SK-N-SH (cell line): ENCODE results near the gene GABRD. TPM values are rescaled to one million over a fixed set of nuclear protein-coding genes. Genes with fewer than 3 reads are reported as not detected.

Experiments
- CTCF ChIA-PET: fragments of 300-600, 350-600 bp; formaldehyde crosslinking; extraction: SDS; loops from one replicate; lab custom pipeline; 2021; lab: Yijun Ruan, JAX
- POLR2A ChIA-PET: fragments of 350-600 bp; sonication (Branson Sonifier 250); formaldehyde crosslinking; extraction: SDS; loops from one replicate; lab custom pipeline; 2020; ENCODE audit warnings: antibody characterized with exemption, inconsistent platforms; lab: Yijun Ruan, JAX
- DNase-seq: peaks from one replicate; pipeline ENCODE4 v3.0.0; 2012
- H2AFZ ChIP-seq: fragments of 200-600 bp; sonication (generic); 2 replicates; pipeline ENCODE4 v1.8.1; 2016; ENCODE audit warnings: antibody characterized with exemption, mild to moderate bottlenecking, low read depth
- H3F3A ChIP-seq: fragments of 200-600 bp; sonication (generic); replicated peaks from 2 replicates; pipeline ENCODE3; 2016; ENCODE audit warnings: antibody characterized with exemption, mild to moderate bottlenecking; ENCODE audit not compliant: insufficient read depth
- H3K27ac ChIP-seq, 2 experiments: fragments of 200-500 bp in 1 of 2; fragments of 200-600 bp in 1 of 2; sonication (Bioruptor generic) in 1 of 2; sonication (generic), shearing (Covaris generic) in 1 of 2; 2 replicates each; pipeline versions ENCODE4 v1.5.1 to v1.6.1; 2014 to 2016; ENCODE audit warnings: low read depth in 2 of 2, inconsistent platforms in 1 of 2, low read length in 1 of 2, mild to moderate bottlenecking in 1 of 2, mixed read lengths in 1 of 2
- H3K27me3 ChIP-seq: fragments of 200-600 bp; sonication (generic), shearing (Covaris generic); 2 replicates; pipeline ENCODE4 v1.6.1; 2016; ENCODE audit warnings: mixed run types; ENCODE audit not compliant: insufficient read depth
- H3K36me3 ChIP-seq, 2 experiments: fragments of 200-500 bp in 1 of 2; fragments of 200-600 bp in 1 of 2; sonication (Bioruptor generic) in 1 of 2; sonication (generic) in 1 of 2; replicated peaks in 1 of 2; 2 replicates each; pipeline versions ENCODE3 to v1.5.1; 2014 to 2016; ENCODE audit warnings: low read length in 1 of 2, mild to moderate bottlenecking in 1 of 2; ENCODE audit not compliant: insufficient read depth in 2 of 2, control insufficient read depth in 1 of 2
- H3K4me1 ChIP-seq, 2 experiments: fragments of 200-500 bp in 1 of 2; fragments of 200-600 bp in 1 of 2; sonication (Bioruptor generic) in 1 of 2; sonication (generic), shearing (Covaris generic) in 1 of 2; 2 replicates each; pipeline versions ENCODE4 v1.5.1 to v1.6.1; 2014 to 2016; ENCODE audit warnings: low read depth in 1 of 2, low read length in 1 of 2, mixed run types in 1 of 2; ENCODE audit not compliant: insufficient read depth in 2 of 2, control insufficient read depth in 1 of 2
- H3K4me2 ChIP-seq: fragments of 200-600 bp; sonication (generic), shearing (Covaris generic); 2 replicates; pipeline ENCODE4 v1.6.1; 2017; ENCODE audit warnings: mixed run types
- H3K4me3 ChIP-seq, 2 experiments: fragments of 200-500 bp in 1 of 2; fragments of 200-600 bp in 1 of 2; sonication (Bioruptor generic) in 1 of 2; sonication (generic), shearing (Covaris generic) in 1 of 2; 2 replicates each; pipeline versions ENCODE4 v1.5.1 to v1.8.1; 2014 to 2016; ENCODE audit warnings: low read depth in 2 of 2, inconsistent platforms in 1 of 2, low read length in 1 of 2, mild to moderate bottlenecking in 1 of 2, mixed read lengths in 1 of 2, moderate library complexity in 1 of 2
- H3K79me2 ChIP-seq: fragments of 200-600 bp; sonication (generic); 2 replicates; pipeline ENCODE4 v1.8.1; 2017; ENCODE audit warnings: mild to moderate bottlenecking; ENCODE audit not compliant: insufficient read depth
- H3K9ac ChIP-seq: fragments of 200-600 bp; sonication (generic); 2 replicates; pipeline ENCODE4 v1.6.1; 2017; ENCODE audit warnings: mixed run types
- H3K9me2 ChIP-seq: fragments of 200-600 bp; sonication (generic); 2 replicates; pipeline ENCODE4 v1.6.1; 2017; ENCODE audit warnings: mixed run types
- H3K9me3 ChIP-seq: fragments of 200-600 bp; sonication (generic); 2 replicates; pipeline ENCODE4 v1.6.1; 2017; ENCODE audit warnings: mixed run types, mild to moderate bottlenecking, moderate library complexity
- H4K20me1 ChIP-seq: fragments of 200-600 bp; sonication (generic); 2 replicates; pipeline ENCODE4 v1.6.1; 2017; ENCODE audit warnings: mild to moderate bottlenecking, mixed run types; ENCODE audit not compliant: insufficient read depth
- EP300 ChIP-seq, 2 experiments: IDR thresholded peaks; 2 replicates each; pipeline versions ENCODE4 v1.4.0 to v1.6.1; 2012; ENCODE audit warnings: borderline replicate concordance in 1 of 2, low read depth in 1 of 2, low read length in 1 of 2
- PBX3 ChIP-seq: IDR thresholded peaks from 2 replicates; pipeline ENCODE4; 2012
- REST ChIP-seq: IDR thresholded peaks from 2 replicates; pipeline ENCODE4 v1.6.1; 2012; ENCODE audit warnings: mild to moderate bottlenecking, low read depth, low read length, moderate library complexity
- WGBS: methylation state at CpG from one replicate; pipeline ENCODE4 v1.1.6; 2017; ENCODE audit warnings: low lambda C conversion rate; 5-methylcytosine and 5-hydroxymethylcytosine counted together
- polyA plus RNA-seq, 3 experiments: library from polyadenylated mRNA; depleted of rRNA; stranded (reverse); fragments of >200 nt; gene quantifications; 2 replicates each; pipeline ENCODE4 v1.2.3, GENCODE V29; 2012
- TF ChIP-seq, protein P1 (sequence below): fragments of 150-350 bp; IDR thresholded peaks from 2 replicates; pipeline ENCODE4 v1.6.1; 2017; ENCODE audit warnings: antibody characterized with exemption, low read length, low read depth, borderline replicate concordance

Gene GABRD
- polyA plus RNA-seq, 1 of the 3 experiments (the other 2 are of a cell fraction), result 0.07 TPM

DNA sequence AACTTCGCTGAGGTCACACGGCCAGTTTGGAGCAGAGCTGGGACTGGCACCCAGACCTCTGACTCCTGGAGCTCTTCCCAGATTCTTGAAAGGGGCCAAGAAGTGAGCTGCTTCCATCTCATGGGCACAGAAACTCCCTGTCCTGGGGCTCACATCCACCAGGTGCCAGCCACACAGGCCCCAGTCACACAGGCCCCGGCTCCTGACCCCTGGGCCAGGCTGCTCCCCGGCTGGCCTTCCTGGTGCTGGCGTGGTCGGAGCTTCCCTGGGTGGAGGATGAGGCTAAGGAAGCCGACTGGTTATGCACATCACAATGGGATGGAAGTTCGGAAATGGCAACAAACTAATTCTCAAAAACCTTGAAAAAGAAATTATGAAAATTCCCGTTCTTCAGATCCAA is 3.0 kb upstream of the GABRD start:
- CTCF ChIA-PET, result interaction anchor here (1.3 to 2.7 kb wide), 2 partner anchors 29 to 72 kb away, joined by 3 to 16 read pairs; no protein-coding TSS in a partner anchor
- H3K4me3 ChIP-seq, result no peak overlapping the region
- peaks cover 13% of the 10 kb centered on the region; the same call in 1 of the 2 replicates for H3K27me3 ChIP-seq

More for the DNA sequence above, 3.0 kb upstream of the GABRD start:
- Histone ChIP-seq H3K4me1 (no peaks in the 10 kb centered on the region; a peak in 1 of 4 replicates), H3K4me2 (no peak overlapping the region), H3K79me2 (no peaks in the 10 kb centered on the region), H2AFZ (no peak overlapping the region), H3K9me2 (no peaks in the 10 kb centered on the region), H3K9me3 (no peaks in the 10 kb centered on the region), H4K20me1 (no peaks in the 10 kb centered on the region), H3K9ac (no peak overlapping the region), H3F3A (no peaks in the 10 kb centered on the region), H3K36me3 (no peaks in the 10 kb centered on the region), H3K27ac (no peak overlapping the region)
- POLR2A ChIA-PET, result no interaction called here
- 58% methylated on average over 7 of the region's 9 CpGs for WGBS
- TF ChIP-seq PBX3 (no peak), EP300 (IDR thresholded peaks at IDR 0.05; ENCODE audit: borderline replicate concordance in 1 of 2, low read depth in 1 of 2, low read length in 1 of 2) (no peak), REST (no peak)
- TF ChIP-seq, protein P1, sequence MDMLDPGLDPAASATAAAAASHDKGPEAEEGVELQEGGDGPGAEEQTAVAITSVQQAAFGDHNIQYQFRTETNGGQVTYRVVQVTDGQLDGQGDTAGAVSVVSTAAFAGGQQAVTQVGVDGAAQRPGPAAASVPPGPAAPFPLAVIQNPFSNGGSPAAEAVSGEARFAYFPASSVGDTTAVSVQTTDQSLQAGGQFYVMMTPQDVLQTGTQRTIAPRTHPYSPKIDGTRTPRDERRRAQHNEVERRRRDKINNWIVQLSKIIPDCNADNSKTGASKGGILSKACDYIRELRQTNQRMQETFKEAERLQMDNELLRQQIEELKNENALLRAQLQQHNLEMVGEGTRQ, result no peak
- DNase-seq, result no peak
